ENCODE results near the gene PLA2G15.

Gene PLA2G15

DNA sequence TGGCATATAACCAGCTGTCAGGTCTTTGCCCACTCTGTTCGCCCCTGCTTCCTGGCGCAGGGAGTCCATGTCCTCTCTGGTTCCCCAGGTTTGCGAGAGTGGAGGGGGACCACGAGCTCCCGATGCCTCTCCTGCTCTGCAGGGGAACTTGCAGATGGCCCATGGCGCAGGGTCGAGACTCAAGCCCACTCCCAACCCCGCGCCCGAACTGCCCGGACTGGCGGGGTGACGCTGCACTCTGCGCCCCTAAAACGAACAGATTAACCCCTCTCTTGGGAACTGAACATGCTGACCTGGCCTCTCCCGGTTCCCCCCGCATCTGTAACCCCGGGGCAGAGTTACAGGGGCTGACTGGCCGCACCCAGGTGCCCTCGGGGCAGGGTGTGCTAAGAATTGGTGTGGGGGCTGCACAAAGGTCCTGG, 681 bp upstream of the PLA2G15 start:
- H2AFZ ChIP-seq (ENCODE audit: low read depth, low read length, severe bottlenecking): peak overlapping the region; percentile 62
- H3K4me3 ChIP-seq (ENCODE audit: insufficient read depth, low read length, poor library complexity, severe bottlenecking): peak overlapping the region; percentile 70
- no peaks in the 10 kb centered on the region for H3K9me2 ChIP-seq (replicated peaks; ENCODE audit: insufficient read depth, low read length)
- peak overlapping the region; percentile 56 for H3K4me2 ChIP-seq (ENCODE audit: low read depth, low read length, poor library complexity, severe bottlenecking)
- no peaks in the 10 kb centered on the region for H3K36me3 ChIP-seq (ENCODE audit: low read length)
- no peaks in the 10 kb centered on the region for H4K20me1 ChIP-seq (ENCODE audit: low read depth, low read length)
- no peaks in the 10 kb centered on the region for H3K9me3 ChIP-seq (ENCODE audit: insufficient read depth, low read length)
- no peak overlapping the region for H3K27ac ChIP-seq (ENCODE audit: low read depth, low read length)
- no peaks in the 10 kb centered on the region for H3F3A ChIP-seq (ENCODE audit: insufficient read depth)
- H3K27me3 ChIP-seq (ENCODE audit: low read length): no peaks in the 10 kb centered on the region
- TF ChIP-seq EZH2phosphoT487 (conservative IDR thresholded peaks at IDR 0.05; ENCODE audit: low read length): no peak
- TF ChIP-seq, protein P1, sequence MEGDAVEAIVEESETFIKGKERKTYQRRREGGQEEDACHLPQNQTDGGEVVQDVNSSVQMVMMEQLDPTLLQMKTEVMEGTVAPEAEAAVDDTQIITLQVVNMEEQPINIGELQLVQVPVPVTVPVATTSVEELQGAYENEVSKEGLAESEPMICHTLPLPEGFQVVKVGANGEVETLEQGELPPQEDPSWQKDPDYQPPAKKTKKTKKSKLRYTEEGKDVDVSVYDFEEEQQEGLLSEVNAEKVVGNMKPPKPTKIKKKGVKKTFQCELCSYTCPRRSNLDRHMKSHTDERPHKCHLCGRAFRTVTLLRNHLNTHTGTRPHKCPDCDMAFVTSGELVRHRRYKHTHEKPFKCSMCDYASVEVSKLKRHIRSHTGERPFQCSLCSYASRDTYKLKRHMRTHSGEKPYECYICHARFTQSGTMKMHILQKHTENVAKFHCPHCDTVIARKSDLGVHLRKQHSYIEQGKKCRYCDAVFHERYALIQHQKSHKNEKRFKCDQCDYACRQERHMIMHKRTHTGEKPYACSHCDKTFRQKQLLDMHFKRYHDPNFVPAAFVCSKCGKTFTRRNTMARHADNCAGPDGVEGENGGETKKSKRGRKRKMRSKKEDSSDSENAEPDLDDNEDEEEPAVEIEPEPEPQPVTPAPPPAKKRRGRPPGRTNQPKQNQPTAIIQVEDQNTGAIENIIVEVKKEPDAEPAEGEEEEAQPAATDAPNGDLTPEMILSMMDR (IDR thresholded peaks at IDR 0.05; ENCODE audit: insufficient read depth, low read length, poor library complexity, severe bottlenecking): no peak
- peak overlapping the region; percentile 70 for H3K9ac ChIP-seq (ENCODE audit: low read length)
- peaks cover 18% of the 10 kb centered on the region; the same call in 1 of the 2 replicates for H3K79me2 ChIP-seq (ENCODE audit: insufficient read depth, low read length)

DNA sequence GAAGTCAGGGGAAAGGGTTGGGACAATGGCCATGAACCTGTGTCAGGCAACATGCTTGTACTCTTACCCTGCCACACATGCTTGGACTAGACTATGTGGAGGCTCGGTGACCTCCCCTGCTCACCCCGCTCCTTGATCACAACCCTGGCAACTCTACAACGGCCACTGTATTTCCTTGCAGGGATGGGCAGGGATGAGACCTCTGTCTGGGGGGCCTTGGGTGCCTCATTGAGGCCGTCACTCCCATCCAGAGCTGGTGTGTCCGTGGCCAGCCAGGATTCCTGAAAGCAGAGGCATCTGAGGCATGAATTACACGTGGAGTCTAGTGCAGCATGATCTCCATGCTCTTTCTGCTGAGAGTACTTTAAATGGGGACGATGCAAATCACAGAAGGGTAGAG, 948 bp downstream of the PLA2G15 start:
- H3K4me3 ChIP-seq (ENCODE audit: insufficient read depth, low read length, poor library complexity, severe bottlenecking): peak overlapping the region; percentile 80
- H3K27me3 ChIP-seq (ENCODE audit: low read length): no peaks in the 10 kb centered on the region
- TF ChIP-seq EZH2phosphoT487 (conservative IDR thresholded peaks at IDR 0.05; ENCODE audit: low read length): no peak
- TF ChIP-seq, protein P1 (IDR thresholded peaks at IDR 0.05; ENCODE audit: insufficient read depth, low read length, poor library complexity, severe bottlenecking): no peak
- no peak overlapping the region for H2AFZ ChIP-seq (ENCODE audit: low read depth, low read length, severe bottlenecking)
- H3K4me2 ChIP-seq (ENCODE audit: low read depth, low read length, poor library complexity, severe bottlenecking): peak overlapping the region; percentile 69
- H3K9me3 ChIP-seq (ENCODE audit: insufficient read depth, low read length): no peaks in the 10 kb centered on the region
- no peaks in the 10 kb centered on the region for H3K9me2 ChIP-seq (replicated peaks; ENCODE audit: insufficient read depth, low read length)
- peaks cover 18% of the 10 kb centered on the region; the same call in 1 of the 2 replicates for H3K79me2 ChIP-seq (ENCODE audit: insufficient read depth, low read length)
- H3K9ac ChIP-seq (ENCODE audit: low read length): peak overlapping the region; percentile 70
- peaks cover 5% of the 10 kb centered on the region for H3F3A ChIP-seq (ENCODE audit: insufficient read depth)
- no peaks in the 10 kb centered on the region for H3K36me3 ChIP-seq (ENCODE audit: low read length)
- H4K20me1 ChIP-seq (ENCODE audit: low read depth, low read length): no peaks in the 10 kb centered on the region
- H3K27ac ChIP-seq (ENCODE audit: low read depth, low read length): no peak overlapping the region

DNA sequence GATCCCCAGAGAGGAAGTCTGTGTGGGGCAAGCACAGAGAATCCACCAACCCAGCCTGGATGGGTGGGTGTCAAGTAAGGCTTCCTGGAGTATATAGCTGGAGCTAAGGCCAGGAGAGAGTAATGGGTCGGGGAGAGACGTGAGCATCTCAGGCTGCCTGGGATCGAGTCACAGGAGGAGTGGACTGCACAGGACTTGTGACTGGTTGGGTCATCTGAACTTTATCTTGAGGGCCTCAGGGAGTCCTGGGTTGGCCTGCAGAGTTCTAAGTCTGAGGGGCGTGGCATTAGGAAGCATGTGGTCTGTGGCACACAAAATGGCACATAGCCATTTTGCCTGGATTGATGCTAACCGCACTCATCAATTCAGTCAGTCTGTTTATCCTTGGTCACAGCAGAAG, 1.5 kb downstream of the PLA2G15 start:
- H3K4me2 ChIP-seq (ENCODE audit: low read depth, low read length, poor library complexity, severe bottlenecking): peak overlapping the region; percentile 69
- H3K9ac ChIP-seq (ENCODE audit: low read length): peak overlapping the region; percentile 70; the same call in 1 of the 2 replicates
- H3K27me3 ChIP-seq (ENCODE audit: low read length): no peaks in the 10 kb centered on the region
- peaks cover 11% of the 10 kb centered on the region for H3F3A ChIP-seq (ENCODE audit: insufficient read depth)
- H3K9me2 ChIP-seq (replicated peaks; ENCODE audit: insufficient read depth, low read length): no peaks in the 10 kb centered on the region
- H3K4me3 ChIP-seq (ENCODE audit: insufficient read depth, low read length, poor library complexity, severe bottlenecking): no peak overlapping the region
- no peak for TF ChIP-seq EZH2phosphoT487 (conservative IDR thresholded peaks at IDR 0.05; ENCODE audit: low read length)
- TF ChIP-seq, protein P1 (IDR thresholded peaks at IDR 0.05; ENCODE audit: insufficient read depth, low read length, poor library complexity, severe bottlenecking): no peak
- H2AFZ ChIP-seq (ENCODE audit: low read depth, low read length, severe bottlenecking): no peak overlapping the region
- H3K36me3 ChIP-seq (ENCODE audit: low read length): no peaks in the 10 kb centered on the region
- H3K79me2 ChIP-seq (ENCODE audit: insufficient read depth, low read length): peaks cover 18% of the 10 kb centered on the region; the same call in 1 of the 2 replicates
- no peak overlapping the region for H3K27ac ChIP-seq (ENCODE audit: low read depth, low read length)
- no peaks in the 10 kb centered on the region for H3K9me3 ChIP-seq (ENCODE audit: insufficient read depth, low read length)
- H4K20me1 ChIP-seq (ENCODE audit: low read depth, low read length): no peaks in the 10 kb centered on the region
